GM08714 (cell line): ENCODE results near the gene RBM42.
"Not testable (repeated sequence)": the region's sequence is repeated elsewhere in the genome, so short reads cannot be mapped to it uniquely, and the experiment has no call there.

Experiments used
- H3K4me3 ChIP-seq: fragments of 200-500 bp; sonication (Bioruptor generic); 2 replicates; pipeline ENCODE4 v1.5.1; 2014; ENCODE audit warnings: mild to moderate bottlenecking, low read length, inconsistent platforms
- ZNF274 ChIP-seq: IDR thresholded peaks from 2 replicates; pipeline ENCODE4 v1.6.1; 2012; ENCODE audit warnings: mild to moderate bottlenecking, low read depth, low read length

Gene RBM42

DNA sequence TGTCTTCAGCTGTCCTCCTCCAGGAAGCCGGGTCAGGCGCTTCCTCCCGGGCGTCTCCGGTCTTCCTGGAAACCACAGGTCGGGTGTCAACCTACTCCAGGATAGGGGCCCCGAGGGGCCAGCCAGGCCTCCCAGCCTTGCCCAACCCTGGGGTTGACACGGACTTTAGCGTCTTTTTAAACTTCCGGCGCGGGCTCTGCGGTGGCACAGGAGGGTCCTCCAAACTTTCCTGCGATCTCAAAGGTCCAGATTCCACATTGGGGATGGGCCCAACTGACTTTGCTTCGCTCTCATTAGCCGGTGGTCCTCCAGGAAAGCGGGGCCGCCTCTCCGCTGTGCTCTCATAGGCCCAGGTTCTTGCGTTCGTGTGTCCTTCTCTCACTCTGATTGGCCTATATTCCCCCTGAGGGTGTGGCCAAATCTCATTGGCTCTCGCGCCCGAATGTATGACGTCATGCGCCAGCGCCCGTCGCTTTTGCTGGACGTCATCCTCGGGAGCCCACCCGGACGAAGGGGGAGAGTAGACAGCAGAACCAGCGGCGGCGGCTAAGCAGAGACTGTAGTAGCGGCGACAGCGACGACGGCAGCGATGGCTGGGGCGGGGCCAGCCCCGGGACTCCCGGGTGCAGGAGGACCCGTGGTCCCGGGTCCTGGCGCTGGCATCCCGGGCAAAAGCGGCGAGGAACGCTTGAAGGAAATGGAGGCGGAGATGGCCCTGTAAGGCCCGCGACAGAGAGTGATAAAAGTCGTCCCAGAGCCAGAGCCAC lies at the start of gene RBM42:
TSS of gene RBM42 (plus strand) at position 472 of the 767 bp plus-strand sequence. CDS start at position 590, 118 bp downstream.
- TF ChIP-seq ZNF274, result no peak
- peak within 1 kb of the TSS; percentile 94 for H3K4me3 ChIP-seq

DNA sequence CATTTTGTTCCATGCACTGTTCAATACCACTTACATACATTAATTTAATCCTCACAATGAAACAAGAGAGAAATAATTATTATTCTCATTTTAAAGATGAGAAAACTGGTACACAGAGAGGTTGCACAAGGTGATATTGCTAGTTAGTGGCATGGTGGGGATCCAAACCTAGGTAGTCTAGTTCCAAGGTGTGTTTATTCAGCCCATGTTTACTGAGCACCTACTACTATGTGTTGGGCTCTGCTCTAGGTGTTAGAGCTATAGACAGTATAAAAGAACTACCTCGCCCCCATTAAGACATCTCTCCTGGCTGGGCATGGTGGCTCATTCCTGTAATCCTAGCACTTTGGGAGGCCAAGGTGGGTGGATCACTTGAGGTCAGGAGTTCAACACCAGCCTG lies 46.1 kb upstream of the RBM42 start:
- TF ChIP-seq ZNF274, result no peak
- no peak overlapping the region for H3K4me3 ChIP-seq

DNA sequence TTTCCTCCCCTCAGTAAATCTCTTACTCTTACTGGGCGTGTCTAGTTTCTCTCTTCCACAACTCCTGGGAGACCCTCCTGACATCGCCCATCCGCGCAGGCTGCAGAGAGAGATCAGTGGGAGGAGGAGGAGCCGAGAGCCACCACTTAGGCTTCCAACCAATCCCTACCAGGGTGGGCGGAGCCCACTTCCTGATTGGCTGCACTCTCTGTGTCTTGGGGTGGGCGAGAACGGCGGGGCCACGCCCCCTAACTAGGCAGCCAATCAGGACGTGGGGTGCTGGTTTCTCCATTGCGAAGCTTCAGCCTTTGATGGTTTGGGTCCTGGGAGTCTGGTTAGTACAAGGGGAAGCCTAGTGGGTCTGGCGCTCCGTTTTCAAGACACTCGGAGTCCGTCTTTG lies 43.0 kb upstream of the RBM42 start, which contains the start of gene PMIS2:
TSS of gene PMIS2 (plus strand) at position 326 of the 400 bp plus-strand sequence. CDS start 87 bp downstream, outside the sequence.
- TF ChIP-seq ZNF274, result no peak
- H3K4me3 ChIP-seq, result no peak within 1 kb of the TSS

DNA sequence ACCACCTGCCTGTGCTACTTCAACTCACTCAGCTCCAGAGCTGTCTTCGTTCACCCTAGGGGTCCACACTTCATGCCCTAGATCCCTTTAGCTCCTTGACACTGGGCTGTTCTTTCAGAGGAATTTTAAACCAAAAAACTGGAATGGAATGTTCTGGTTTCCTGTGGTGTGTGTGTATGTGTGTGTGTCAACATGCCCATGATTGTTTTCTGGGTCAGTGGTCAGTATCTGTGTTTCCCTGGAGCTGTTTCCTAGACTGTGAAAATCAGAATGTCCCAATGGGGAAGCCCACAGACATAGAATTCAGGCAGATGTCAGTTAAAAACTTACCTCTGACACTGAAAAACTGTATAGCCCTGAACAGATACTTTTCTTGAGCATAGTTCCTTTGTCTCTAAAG lies 41.5 kb upstream of the RBM42 start:
- H3K4me3 ChIP-seq, result no peak overlapping the region
- TF ChIP-seq ZNF274, result no peak

GRCh38 chr19:35590875-35591274 lies 38.0 kb upstream of the RBM42 start:
- TF ChIP-seq ZNF274, result no peak

GRCh38 chr19:35592226-35592625 lies 36.6 kb upstream of the RBM42 start:
- no peak for TF ChIP-seq ZNF274
- H3K4me3 ChIP-seq, result no peak overlapping the region

More at GRCh38 chr19:35590875-35591274, 38.0 kb upstream of the RBM42 start:
- H3K4me3 ChIP-seq, result no peak overlapping the region

- not testable (repeated sequence) for H3K4me3 ChIP-seq
These were observed 33.8 kb upstream of the RBM42 start for GRCh38 chr19:35595026-35595425.

- H3K4me3 ChIP-seq, result no peak overlapping the region
- TF ChIP-seq ZNF274, result no peak
These were observed 32.9 kb upstream of the RBM42 start for GRCh38 chr19:35595928-35596327.

DNA sequence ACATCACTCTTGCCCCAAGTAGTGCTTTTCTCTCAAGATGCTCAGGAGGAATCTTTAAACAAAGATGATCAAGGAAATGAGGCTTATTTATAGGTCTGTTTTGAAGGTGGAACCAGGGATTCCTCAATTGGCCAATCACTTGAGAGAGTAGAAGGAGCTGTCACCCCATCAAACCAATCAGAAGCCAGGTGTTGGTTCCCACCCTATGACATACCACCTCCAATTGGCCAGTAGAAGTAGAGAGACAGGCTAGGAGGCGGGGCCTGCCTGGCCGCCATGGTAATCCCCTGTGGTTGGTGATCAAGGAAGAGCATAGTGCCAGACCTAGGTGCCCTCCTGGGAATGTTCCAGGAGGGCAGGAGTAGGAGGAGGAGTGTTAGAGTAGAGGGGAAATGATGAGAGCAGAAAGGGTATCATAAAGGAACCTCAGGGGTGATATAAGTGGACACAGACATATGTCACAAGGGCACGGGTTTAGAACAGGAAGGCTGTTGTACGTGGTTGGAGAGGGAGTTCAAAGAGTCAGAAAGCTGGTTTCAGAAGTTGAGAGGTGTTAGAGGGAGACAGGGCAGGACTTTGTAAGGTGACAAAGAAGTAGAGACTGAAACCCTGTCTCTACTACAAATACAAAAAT lies 32.4 kb upstream of the RBM42 start:
- H3K4me3 ChIP-seq, result no peak overlapping the region
- TF ChIP-seq ZNF274, result no peak

- H3K4me3 ChIP-seq, result no peak overlapping the region
- no peak for TF ChIP-seq ZNF274
These were observed 26.9 kb upstream of the RBM42 start for GRCh38 chr19:35601971-35602370.

- not testable (repeated sequence) for H3K4me3 ChIP-seq
These were observed 24.4 kb upstream of the RBM42 start for GRCh38 chr19:35604436-35604835.

- not testable (repeated sequence) for H3K4me3 ChIP-seq
These were observed 21.7 kb upstream of the RBM42 start for GRCh38 chr19:35607170-35607569.

DNA sequence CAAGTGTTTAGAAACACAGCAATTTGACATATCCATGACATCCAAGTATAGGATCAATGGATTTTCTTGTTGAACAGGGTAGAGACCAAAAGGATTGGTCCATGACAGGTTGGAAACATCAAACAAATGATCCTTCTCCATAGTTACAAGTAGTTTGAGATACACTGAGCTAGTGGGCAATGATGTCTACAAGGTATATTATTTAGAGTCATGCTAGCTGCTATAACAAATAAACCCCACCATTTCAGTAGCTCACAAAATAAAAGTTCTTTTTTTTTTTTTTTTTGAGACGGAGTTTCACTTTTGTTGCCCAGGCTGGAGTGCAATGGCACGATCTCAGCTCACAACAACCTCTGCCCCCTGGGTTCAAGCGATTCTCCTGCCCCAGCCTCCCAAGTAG lies 21.2 kb upstream of the RBM42 start:
- no peak overlapping the region for H3K4me3 ChIP-seq
- no peak for TF ChIP-seq ZNF274

GRCh38 chr19:35608251-35608650 lies 20.6 kb upstream of the RBM42 start:
- no peak overlapping the region for H3K4me3 ChIP-seq
- TF ChIP-seq ZNF274, result no peak

DNA sequence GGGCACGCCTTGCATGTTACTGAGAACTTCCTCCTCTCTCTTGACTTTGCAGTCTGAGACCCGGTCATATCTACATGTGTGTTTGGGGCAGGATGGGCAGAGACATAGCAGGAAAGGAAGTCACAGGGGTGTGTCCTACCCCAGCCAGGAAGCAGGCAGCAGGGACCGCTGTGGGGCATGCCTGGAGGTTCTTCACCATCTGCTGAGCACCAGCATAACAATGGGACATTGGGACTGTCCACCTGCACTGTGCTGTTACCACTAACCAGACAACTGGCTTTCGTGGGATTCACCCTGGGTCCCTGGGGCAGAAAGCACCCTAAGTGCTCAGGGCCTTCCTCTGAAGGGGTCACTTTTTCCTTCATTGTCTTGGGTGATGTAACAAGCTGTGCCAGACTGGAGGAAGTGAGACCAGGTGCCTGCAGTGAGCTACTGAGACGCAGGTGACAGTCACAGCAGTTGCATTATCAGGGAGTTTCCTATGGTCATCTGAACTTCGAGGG lies 18.9 kb upstream of the RBM42 start:
- TF ChIP-seq ZNF274, result no peak
- no peak overlapping the region; the same call in 1 of the 2 replicates for H3K4me3 ChIP-seq

- peak overlapping the region; percentile 21; the same call in 1 of the 2 replicates for H3K4me3 ChIP-seq
These were observed 16.6 kb upstream of the RBM42 start for GRCh38 chr19:35612224-35612558.

More at GRCh38 chr19:35612224-35612558, 16.6 kb upstream of the RBM42 start:
- no peak for TF ChIP-seq ZNF274
